ENCODE measurements around the gene EML4.

The EML4 gene

DNA sequence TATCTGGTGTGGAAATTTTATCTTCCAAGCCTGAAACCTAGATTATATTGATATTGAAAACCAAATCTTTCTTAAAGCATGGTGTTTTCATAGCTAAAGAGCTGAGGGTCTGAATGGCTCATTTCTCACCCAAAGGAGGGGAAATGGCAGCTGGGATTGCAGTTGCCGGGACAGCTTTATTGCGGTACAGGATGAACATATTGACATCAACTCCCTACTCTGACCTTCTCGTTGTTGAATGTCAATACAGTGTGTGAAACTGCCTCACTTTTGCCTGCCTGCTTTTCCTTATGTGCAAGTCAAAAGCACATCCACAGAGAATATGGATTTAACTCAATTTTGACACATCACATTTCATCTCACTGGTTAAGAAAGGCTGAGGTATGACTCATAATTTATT, 195.5 kb downstream of the EML4 start:
- TF ChIP-seq, protein P1, sequence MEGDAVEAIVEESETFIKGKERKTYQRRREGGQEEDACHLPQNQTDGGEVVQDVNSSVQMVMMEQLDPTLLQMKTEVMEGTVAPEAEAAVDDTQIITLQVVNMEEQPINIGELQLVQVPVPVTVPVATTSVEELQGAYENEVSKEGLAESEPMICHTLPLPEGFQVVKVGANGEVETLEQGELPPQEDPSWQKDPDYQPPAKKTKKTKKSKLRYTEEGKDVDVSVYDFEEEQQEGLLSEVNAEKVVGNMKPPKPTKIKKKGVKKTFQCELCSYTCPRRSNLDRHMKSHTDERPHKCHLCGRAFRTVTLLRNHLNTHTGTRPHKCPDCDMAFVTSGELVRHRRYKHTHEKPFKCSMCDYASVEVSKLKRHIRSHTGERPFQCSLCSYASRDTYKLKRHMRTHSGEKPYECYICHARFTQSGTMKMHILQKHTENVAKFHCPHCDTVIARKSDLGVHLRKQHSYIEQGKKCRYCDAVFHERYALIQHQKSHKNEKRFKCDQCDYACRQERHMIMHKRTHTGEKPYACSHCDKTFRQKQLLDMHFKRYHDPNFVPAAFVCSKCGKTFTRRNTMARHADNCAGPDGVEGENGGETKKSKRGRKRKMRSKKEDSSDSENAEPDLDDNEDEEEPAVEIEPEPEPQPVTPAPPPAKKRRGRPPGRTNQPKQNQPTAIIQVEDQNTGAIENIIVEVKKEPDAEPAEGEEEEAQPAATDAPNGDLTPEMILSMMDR (IDR thresholded peaks at IDR 0.05), result no peak

DNA sequence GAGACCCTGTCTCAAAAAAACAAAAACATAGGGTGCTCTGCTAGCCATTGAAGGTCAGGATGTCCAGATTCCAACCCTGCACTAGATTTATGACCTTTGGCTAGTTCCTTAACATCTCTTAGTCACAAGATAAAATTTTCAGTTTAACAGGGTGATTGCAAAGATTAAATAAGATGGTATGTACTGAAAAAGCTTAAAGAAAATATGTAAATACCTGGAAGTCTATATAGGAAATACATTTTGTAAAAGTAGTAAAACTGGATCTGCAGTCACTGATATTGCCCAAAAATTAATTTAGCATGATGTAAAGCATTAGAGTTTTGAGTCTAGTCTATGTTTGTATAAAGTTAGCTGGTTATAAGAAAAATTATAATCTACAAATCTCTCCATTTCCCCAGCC, 197.3 kb downstream of the EML4 start:
- TF ChIP-seq, protein P1 (IDR thresholded peaks at IDR 0.05), result no peak

DNA sequence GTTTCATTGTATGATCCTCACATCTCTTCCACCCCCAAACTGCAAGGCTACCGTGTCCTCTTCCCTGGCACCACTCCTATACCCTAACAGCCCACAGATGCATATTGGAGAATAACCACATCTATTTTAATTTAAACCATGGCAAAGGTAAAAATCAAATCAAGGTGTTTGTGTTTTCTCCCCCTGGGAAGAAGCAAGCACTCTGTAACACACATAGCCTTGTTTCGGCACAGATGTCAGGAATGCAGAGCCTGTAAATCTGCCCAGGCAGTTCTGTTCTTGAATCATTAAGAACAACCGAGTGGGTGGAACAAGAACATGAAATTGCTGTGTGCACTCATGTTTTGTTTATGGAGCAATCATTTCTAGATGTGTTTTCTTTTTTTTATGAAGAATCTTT, 198.7 kb downstream of the EML4 start:
- TF ChIP-seq, protein P1 (IDR thresholded peaks at IDR 0.05), result no peak

DNA sequence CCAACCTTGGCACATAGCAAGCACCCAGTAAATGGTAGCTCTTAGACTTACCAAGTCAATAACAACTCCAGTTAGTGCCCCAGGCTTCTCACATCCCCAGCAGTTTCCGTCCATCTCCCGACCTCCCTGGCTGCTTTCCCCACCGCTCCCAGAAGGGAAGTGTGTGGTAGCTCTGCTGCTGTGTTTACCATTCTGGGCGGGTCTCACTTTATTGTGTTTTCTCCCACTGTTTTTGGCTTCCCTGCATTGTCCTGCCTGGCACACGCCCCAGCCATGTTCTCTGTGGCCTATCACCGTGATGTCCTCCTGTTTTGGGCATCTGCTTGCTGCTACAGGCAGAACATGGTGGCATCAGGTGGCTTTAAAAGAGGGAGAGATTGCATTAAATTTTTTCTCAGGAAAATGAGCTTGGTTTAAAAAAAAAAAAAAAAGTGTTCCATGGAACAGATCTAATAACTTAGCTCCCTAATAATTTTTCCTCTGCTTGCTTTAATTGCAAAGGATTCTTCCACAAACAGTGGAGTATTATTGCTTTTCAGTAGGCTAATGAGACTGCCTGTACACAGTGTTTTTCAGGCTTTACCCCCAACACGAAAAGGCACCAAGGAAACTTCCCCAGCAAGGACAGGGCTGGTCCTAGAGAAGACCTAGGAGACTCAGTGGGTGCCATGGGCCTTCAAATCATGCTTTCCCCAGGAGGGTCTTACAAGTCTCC, 199.8 kb downstream of the EML4 start:
- TF ChIP-seq, protein P1 (IDR thresholded peaks at IDR 0.05), result no peak

DNA sequence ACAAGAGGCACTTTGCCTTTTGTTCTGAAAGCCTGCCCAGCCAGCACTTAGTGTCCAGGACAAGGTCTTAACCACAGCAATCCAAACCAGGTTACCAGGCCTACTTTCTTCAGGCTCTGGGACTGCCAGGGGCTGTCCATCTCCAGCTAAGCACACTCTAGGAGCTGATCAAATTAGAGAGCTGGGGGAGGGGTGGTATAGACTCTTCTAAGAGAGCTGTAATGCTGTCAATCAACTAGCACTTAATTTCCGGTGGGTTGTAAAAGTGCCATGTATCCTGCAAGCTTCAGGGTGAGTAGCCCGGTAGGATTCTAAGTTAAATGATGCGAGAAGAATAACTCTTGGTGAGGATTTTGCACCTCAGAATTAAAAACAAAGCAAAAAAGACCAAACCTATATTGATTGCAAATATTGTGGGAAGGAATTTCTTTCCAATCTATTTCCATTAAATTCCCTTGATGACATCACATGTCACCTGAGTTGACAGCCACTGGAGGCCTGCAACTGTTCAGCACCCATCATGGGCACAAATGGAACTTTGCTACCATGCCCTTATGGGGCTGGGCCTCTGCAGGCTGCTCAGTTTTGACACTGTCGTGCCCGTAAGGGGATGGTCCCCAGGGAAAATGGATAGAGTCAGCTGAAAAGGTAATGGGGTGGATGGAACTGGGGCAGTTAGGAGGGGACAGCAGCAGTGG, 200.5 kb downstream of the EML4 start:
- TF ChIP-seq, protein P1 (IDR thresholded peaks at IDR 0.05), result no peak

DNA sequence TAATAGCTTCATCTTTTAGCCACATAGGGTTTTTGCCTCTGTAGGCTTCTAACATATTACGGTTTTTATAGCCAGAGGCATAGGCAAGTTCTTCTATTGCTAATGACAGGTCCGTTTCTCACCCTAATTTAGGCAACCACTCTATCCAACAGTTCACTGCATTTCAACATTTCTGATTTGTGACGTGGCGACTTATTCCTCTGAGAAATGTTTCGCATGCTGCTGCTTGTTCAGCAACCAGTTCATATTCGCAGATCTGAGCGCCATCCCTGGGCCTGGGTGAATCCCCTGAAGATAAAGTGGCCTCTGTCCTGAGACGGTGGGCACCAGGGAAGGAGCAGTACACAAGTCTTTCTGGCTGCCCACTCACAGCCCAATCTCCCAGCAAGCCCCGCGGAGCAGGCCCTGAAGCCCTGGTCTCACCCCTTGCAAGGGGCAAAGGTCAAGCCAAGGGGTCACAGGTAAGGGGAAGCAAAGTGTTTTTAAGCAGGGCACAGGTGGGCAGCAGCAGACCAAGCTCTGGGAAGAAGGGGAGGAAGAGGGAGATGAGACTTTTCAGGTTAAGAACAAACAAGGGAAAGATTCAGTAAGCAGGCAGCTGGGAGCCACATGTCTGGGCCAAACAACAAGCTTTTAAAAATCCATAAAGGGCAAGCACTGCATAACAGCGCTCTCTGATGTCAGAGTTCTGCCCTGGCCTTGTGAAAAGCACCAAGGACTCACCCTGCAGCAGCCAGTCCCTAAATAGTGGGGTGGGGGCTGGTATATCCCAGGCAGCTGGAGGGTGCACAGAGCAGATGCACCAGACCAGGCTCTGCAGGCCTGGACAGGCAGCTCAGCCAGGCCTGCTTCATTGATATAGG, 202.7 kb downstream of the EML4 start:
- TF ChIP-seq, protein P1 (IDR thresholded peaks at IDR 0.05), result no peak

DNA sequence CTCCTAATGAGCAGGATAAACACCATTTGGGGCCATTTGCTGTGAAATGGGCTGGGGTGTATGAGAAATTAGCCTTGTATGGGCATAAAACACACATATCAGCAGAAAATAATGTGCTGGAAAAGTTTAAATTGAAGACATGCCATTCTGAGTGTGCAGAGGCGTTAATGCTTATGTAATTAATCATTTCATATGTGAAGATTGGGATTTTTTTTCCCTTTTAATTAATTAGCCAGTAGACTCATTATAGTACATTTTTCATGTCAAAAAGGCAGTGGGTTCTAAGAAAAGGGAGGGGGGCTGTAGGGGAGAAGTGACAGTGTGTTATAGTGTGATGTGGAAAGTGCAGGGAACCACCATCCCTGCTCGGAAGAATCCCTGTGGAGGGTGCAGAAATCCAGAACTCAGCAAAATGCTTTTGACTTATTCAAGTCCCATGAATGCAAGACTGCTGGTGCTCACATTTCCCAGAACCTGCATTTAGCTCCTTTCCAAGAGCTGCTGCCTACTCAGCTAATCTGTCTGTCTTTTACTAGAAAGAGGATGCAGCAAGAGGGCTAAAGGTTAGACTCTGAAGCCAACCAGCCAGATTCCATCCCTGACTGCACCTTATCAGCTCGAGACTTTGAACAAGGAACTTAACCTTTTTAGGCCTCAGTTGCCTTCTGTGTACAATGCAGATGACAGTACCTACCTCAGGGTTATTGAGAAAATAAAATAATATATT, 203.5 kb downstream of the EML4 start:
- TF ChIP-seq, protein P1 (IDR thresholded peaks at IDR 0.05), result no peak
